A549 (cell line): Measurements from ENCODE around the gene EP400. TPM values are rescaled to one million over a fixed set of nuclear protein-coding genes. Genes with fewer than 3 reads are reported as not detected.

Source experiments
- ATAC-seq, 2 experiments: fragments of 200-7000 bp in 1 of 2; fragments of >200 bp in 1 of 2; cut with Nextera tagmentation in 1 of 2; cut with Tn5 transposase in 1 of 2; 3 replicates each; pipeline versions ENCODE4 v1.8.0 to v1.9.1; 2018 to 2020; ENCODE audit warnings: mild to moderate bottlenecking in 1 of 2, moderate library complexity in 1 of 2
- CTCF ChIA-PET: fragments of 300-600 bp; sonication (Branson Sonifier 250); formaldehyde crosslinking; extraction: SDS; loops from one replicate; lab custom pipeline; 2021; ENCODE audit warnings: antibody characterized with exemption, inconsistent platforms; lab: Yijun Ruan, JAX
- POLR2A ChIA-PET: fragments of 350-600 bp; formaldehyde crosslinking; extraction: SDS; loops from one replicate; lab custom pipeline; 2021; ENCODE audit warnings: antibody characterized with exemption, inconsistent platforms; lab: Yijun Ruan, JAX
- DNase-seq, 2 experiments: peaks; one replicate each; pipeline versions ENCODE4 v3.0.0 to v3.0.0-alpha.2; 2011 to 2016; ENCODE audit warnings: low read depth in 1 of 2, low spot score in 1 of 2
- FAIRE-seq: peaks from 2 replicates; lab custom pipeline; 2011; peaks lifted over from hg19 to GRCh38; lab: Jason Lieb, UNC
- H3K27ac ChIP-seq, 2 experiments: fragments of >200 bp; sonication (Bioruptor Twin); formaldehyde crosslinking; 3 replicates each; pipeline ENCODE4 v1.5.1; 2016 to 2017
- H3K4me1 ChIP-seq: fragments of >200 bp; sonication (Bioruptor Twin); formaldehyde crosslinking; 3 replicates; pipeline ENCODE4 v1.6.1; 2016
- H3K4me2 ChIP-seq: fragments of >200 bp; sonication (Bioruptor Twin); formaldehyde crosslinking; 3 replicates; pipeline ENCODE4 v1.6.1; 2016
- H3K4me3 ChIP-seq: fragments of >200 bp; sonication (Bioruptor Twin); formaldehyde crosslinking; 3 replicates; pipeline ENCODE4 v1.5.1; 2016
- H3K9me3 ChIP-seq: fragments of >200 bp; sonication (Bioruptor Twin); formaldehyde crosslinking; 3 replicates; pipeline ENCODE4 v1.6.1; 2016
- BCL3 ChIP-seq: fragments of >200 bp; sonication (Bioruptor Twin); formaldehyde crosslinking; IDR thresholded peaks from 3 replicates; pipeline ENCODE4 v1.6.1; 2016
- CHD2 ChIP-seq: fragments of 150-350 bp; IDR thresholded peaks from 2 replicates; pipeline ENCODE4 v1.6.1; 2014; ENCODE audit warnings: low read length; ENCODE audit not compliant: partially characterized antibody
- FOXS1 ChIP-seq: fragments of 250-450 bp; sonication (Bioruptor Pico); IDR thresholded peaks from 2 replicates; pipeline ENCODE4 v1.5.0; 2020; ENCODE audit warnings: mild to moderate bottlenecking, moderate library complexity
- GATA3 ChIP-seq: IDR thresholded peaks from 2 replicates; pipeline ENCODE4 v1.6.1; 2012; ENCODE audit warnings: borderline replicate concordance
- HMGXB4 ChIP-seq: fragments of 250-450 bp; sonication (Bioruptor Pico); IDR thresholded peaks from 2 replicates; pipeline ENCODE4 v1.5.0; 2021; ENCODE audit warnings: mild to moderate bottlenecking, moderate library complexity, borderline replicate concordance
- HOXB13 ChIP-seq: fragments of 250-450 bp; sonication (Bioruptor Pico); IDR thresholded peaks from 2 replicates; pipeline ENCODE4 v1.5.0; 2020; ENCODE audit warnings: low read depth, mild to moderate bottlenecking, moderate library complexity
- JUNB ChIP-seq: fragments of >200 bp; sonication (Bioruptor Twin); formaldehyde crosslinking; IDR thresholded peaks from 2 replicates; pipeline ENCODE4 v1.6.1; 2016
- MAFK ChIP-seq: fragments of 450-650 bp; IDR thresholded peaks from 2 replicates; pipeline ENCODE4 v1.6.1; 2014; ENCODE audit not compliant: partially characterized antibody
- MAX ChIP-seq: IDR thresholded peaks from 2 replicates; pipeline ENCODE4 v1.6.1; 2012
- MYC ChIP-seq: IDR thresholded peaks from 2 replicates; pipeline ENCODE4 v1.6.1; 2012; ENCODE audit warnings: mild to moderate bottlenecking, inconsistent platforms, low read length, improper control_type of control experiment, borderline replicate concordance
- NR3C1 ChIP-seq: fragments of >200 bp; sonication (Bioruptor Twin); formaldehyde crosslinking; IDR thresholded peaks from 3 replicates; pipeline ENCODE4 v1.6.1; 2017
- POLR2A ChIP-seq: IDR thresholded peaks from 2 replicates; pipeline ENCODE4 v1.6.1; 2012; ENCODE audit warnings: mild to moderate bottlenecking, low read length
- POLR2AphosphoS2 ChIP-seq: conservative IDR thresholded peaks from 2 replicates; pipeline ENCODE4 v1.6.1; 2012; ENCODE audit warnings: low read length, improper control_type of control experiment, inconsistent platforms
- RCOR1 ChIP-seq: fragments of 150-350 bp; IDR thresholded peaks from 2 replicates; pipeline ENCODE4 v1.6.1; 2014; ENCODE audit warnings: antibody characterized with exemption, low read length, low read depth
- ZNF302 ChIP-seq: fragments of 250-450 bp; sonication (Bioruptor Pico); IDR thresholded peaks from 2 replicates; pipeline ENCODE4 v1.9.0; 2021; ENCODE audit warnings: inconsistent platforms, mild to moderate bottlenecking, moderate library complexity
- WGBS: methylation state at CpG from one replicate; pipeline ENCODE4 v1.1.6; 2017; ENCODE audit errors: missing lambda C conversion rate; 5-methylcytosine and 5-hydroxymethylcytosine counted together
- polyA plus RNA-seq, 4 experiments: library from polyadenylated mRNA; depleted of rRNA in 3 of 4; stranded (reverse); fragments of >200 nt; fragmentation: RNase III in 1 of 4; extraction: RNeasy Plus Mini Kit Qiagen cat#74134 plus additional on column Dnase treatment in 1 of 4; gene quantifications; 2 replicates in 3 of 4; 3 replicates in 1 of 4; pipeline ENCODE4 v1.2.3, GENCODE V29; 2011 to 2017
- TF ChIP-seq, protein P1 (sequence below): fragments of 250-450 bp; sonication (Bioruptor Pico); IDR thresholded peaks from 2 replicates; pipeline ENCODE4 v1.5.0; 2020; ENCODE audit warnings: low read depth, mild to moderate bottlenecking, moderate library complexity
- TF ChIP-seq, protein P2 (sequence below): fragments of >200 bp; sonication (Bioruptor Twin); formaldehyde crosslinking; IDR thresholded peaks from 2 replicates; pipeline ENCODE4 v1.6.1; 2016
- TF ChIP-seq, protein P3 (sequence below): fragments of 450-650 bp; IDR thresholded peaks from 2 replicates; pipeline ENCODE4 v1.6.1; 2014; ENCODE audit warnings: antibody characterized with exemption

Gene EP400
- polyA plus RNA-seq, 2 of the 4 experiments (the other 2 are of a cell fraction): 9.7 to 15.2 TPM

- TF ChIP-seq MAX: no peak
Measured at GRCh38 chr12:132025526-132025925, 75.8 kb downstream of the EP400 start (continued).

GRCh38 chr12:132026061-132026795 lies 76.5 kb downstream of the EP400 start:
- H3K27ac ChIP-seq: no peak overlapping the region
- ATAC-seq: no peak
- no peaks in the 10 kb centered on the region for H3K9me3 ChIP-seq
- no peak overlapping the region for H3K4me2 ChIP-seq
- H3K4me1 ChIP-seq: peaks cover 7% of the 10 kb centered on the region; the same call in 1 of the 3 replicates
- no peak for DNase-seq
- 92% methylated on average over 11 of the region's 13 CpGs for WGBS
- FAIRE-seq: no peak
- CTCF ChIA-PET: interaction anchor here (1.0 kb wide), 1 partner anchor 11 kb away, joined by 3 read pairs; no protein-coding TSS in a partner anchor
- no peak overlapping the region for H3K4me3 ChIP-seq
- TF ChIP-seq HOXB13 (CRISPR knock-in tag): no peak
- TF ChIP-seq NR3C1: no peak
- TF ChIP-seq FOXS1 (CRISPR knock-in tag): no peak
- TF ChIP-seq RCOR1: no peak
- TF ChIP-seq POLR2A: no peak
- TF ChIP-seq JUNB: no peak
- TF ChIP-seq GATA3: no peak
- no peak for TF ChIP-seq ZNF302 (CRISPR knock-in tag)
- TF ChIP-seq, protein P1, sequence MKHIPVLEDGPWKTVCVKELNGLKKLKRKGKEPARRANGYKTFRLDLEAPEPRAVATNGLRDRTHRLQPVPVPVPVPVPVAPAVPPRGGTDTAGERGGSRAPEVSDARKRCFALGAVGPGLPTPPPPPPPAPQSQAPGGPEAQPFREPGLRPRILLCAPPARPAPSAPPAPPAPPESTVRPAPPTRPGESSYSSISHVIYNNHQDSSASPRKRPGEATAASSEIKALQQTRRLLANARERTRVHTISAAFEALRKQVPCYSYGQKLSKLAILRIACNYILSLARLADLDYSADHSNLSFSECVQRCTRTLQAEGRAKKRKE (CRISPR knock-in tag): no peak
- TF ChIP-seq BCL3: no peak
- no peak for TF ChIP-seq MYC
- TF ChIP-seq POLR2AphosphoS2: no peak
- no peak for TF ChIP-seq CHD2
- TF ChIP-seq, protein P2, sequence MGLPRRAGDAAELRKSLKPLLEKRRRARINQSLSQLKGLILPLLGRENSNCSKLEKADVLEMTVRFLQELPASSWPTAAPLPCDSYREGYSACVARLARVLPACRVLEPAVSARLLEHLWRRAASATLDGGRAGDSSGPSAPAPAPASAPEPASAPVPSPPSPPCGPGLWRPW: no peak
- POLR2A ChIA-PET: no interaction called here

GRCh38 chr12:132026796-132027500 lies 77.2 kb downstream of the EP400 start:
- no peak overlapping the region for H3K4me2 ChIP-seq
- peaks cover 7% of the 10 kb centered on the region; the same call in 1 of the 3 replicates for H3K4me1 ChIP-seq
- no peaks in the 10 kb centered on the region for H3K9me3 ChIP-seq
- ATAC-seq (no peak), DNase-seq (no peak), FAIRE-seq (no peak)
- no peak overlapping the region for H3K27ac ChIP-seq
- H3K4me3 ChIP-seq: no peak overlapping the region
- CTCF ChIA-PET: interaction anchor here (0.6 to 1.0 kb wide), 2 partner anchors 10 to 560 kb away, joined by 3 read pairs; no protein-coding TSS in a partner anchor
- WGBS: 93% methylated on average over 18 of the region's 18 CpGs
- TF ChIP-seq MAFK: no peak
- POLR2A ChIA-PET: no interaction called here

DNA sequence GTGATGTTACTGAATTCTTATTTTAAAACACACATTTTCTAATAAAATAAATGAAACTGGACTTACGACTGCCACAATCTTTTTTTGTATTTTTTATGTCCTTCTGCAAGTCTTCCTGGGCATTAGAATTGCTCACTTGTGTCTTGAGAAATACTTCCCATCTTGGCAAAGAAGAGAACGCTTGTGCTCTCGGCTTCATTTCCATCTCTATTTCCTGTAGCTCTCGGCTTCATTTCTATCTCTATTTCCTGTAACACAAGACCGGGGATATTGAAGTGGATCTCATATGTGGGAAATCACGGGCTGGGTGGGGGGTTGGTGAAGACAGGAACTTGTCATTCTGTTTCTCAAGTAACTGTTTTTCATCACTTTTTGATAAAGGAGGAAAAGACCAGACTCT lies 77.9 kb downstream of the EP400 start:
- Histone ChIP-seq H3K4me3 (no peak overlapping the region), H3K4me1 (peaks cover 7% of the 10 kb centered on the region; the same call in 1 of the 3 replicates), H3K9me3 (no peaks in the 10 kb centered on the region), H3K4me2 (no peak overlapping the region)
- ChIA-PET CTCF (interaction anchor here (0.6 to 0.7 kb wide), 2 partner anchors 10 to 559 kb away, joined by 3 to 5 read pairs; no protein-coding TSS in a partner anchor), POLR2A (no interaction called here)
- no peak for FAIRE-seq
- 93% methylated on average over 6 of the region's 6 CpGs for WGBS
- ATAC-seq: no peak
- TF ChIP-seq, protein P3, sequence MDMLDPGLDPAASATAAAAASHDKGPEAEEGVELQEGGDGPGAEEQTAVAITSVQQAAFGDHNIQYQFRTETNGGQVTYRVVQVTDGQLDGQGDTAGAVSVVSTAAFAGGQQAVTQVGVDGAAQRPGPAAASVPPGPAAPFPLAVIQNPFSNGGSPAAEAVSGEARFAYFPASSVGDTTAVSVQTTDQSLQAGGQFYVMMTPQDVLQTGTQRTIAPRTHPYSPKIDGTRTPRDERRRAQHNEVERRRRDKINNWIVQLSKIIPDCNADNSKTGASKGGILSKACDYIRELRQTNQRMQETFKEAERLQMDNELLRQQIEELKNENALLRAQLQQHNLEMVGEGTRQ: no peak
- TF ChIP-seq RCOR1: no peak
- no peak for TF ChIP-seq MAFK
- TF ChIP-seq HMGXB4 (CRISPR knock-in tag): no peak
- TF ChIP-seq, all 56 proteins: peak for 0
- no peak for DNase-seq
- no peak overlapping the region for H3K27ac ChIP-seq
